Measurements from ENCODE around the gene CASS4. TPM values are rescaled to one million over a fixed set of nuclear protein-coding genes. Genes with fewer than 3 reads are reported as not detected.
"Not testable (repeated sequence)": the region's sequence is repeated elsewhere in the genome, so short reads cannot be mapped to it uniquely, and the experiment has no call there.

The CASS4 gene
- total RNA-seq, 2 experiments from 2014 or later, result 0.15 TPM; not detected in 1

GRCh38 chr20:56389807-56390206 lies 22.3 kb upstream of the CASS4 start:
- DNase-seq (ENCODE audit: low spot score), result no peak
- POLR2A ChIA-PET, result no interaction called here
- TF ChIP-seq EZH2phosphoT487 (IDR thresholded peaks at IDR 0.05; ENCODE audit: borderline replicate concordance, low read depth, low read length), result no peak
- TF ChIP-seq CTCF (conservative IDR thresholded peaks at IDR 0.05; ENCODE audit: low read length), result no peak
- CTCF ChIA-PET (ENCODE audit: unreplicated experiment), result no interaction called here
- Histone ChIP-seq H4K20me1 (ENCODE audit: insufficient read depth, low read length) (peaks cover 10% of the 10 kb centered on the region; the same call in 1 of the 2 replicates), H3K9me2 (ENCODE audit: insufficient read depth, low read length) (no peaks in the 10 kb centered on the region), H3K79me2 (ENCODE audit: insufficient read depth, low read depth, low read length) (peaks cover 83% of the 10 kb centered on the region), H3K27ac (ENCODE audit: low read depth, low read length, poor library complexity, severe bottlenecking) (no peak overlapping the region), H2AFZ (ENCODE audit: low read length) (no peak overlapping the region), H3K4me1 (ENCODE audit: insufficient read depth, low read length, poor library complexity, severe bottlenecking) (peaks cover 21% of the 10 kb centered on the region), H3K36me3 (ENCODE audit: insufficient read depth, low read length) (peaks cover 76% of the 10 kb centered on the region), H3K4me3 (ENCODE audit: low read depth, low read length, poor library complexity, severe bottlenecking) (no peak overlapping the region), H3K4me2 (ENCODE audit: low read length) (peak overlapping the region; percentile 69; the same call in 1 of the 2 replicates), H3K9me3 (ENCODE audit: low read length) (no peaks in the 10 kb centered on the region)
- BruUV-seq (replicated peaks), result no TSS peak
- intact Hi-C loops (cut with micrococcal nuclease; ENCODE audit: unreplicated experiment), result no loop called here

GRCh38 chr20:56390396-56390795 lies 21.7 kb upstream of the CASS4 start:
- DNase-seq (ENCODE audit: low spot score); H2AFZ ChIP-seq (ENCODE audit: low read length); BruUV-seq (replicated peaks); H4K20me1 ChIP-seq (ENCODE audit: insufficient read depth, low read length); intact Hi-C loops (cut with micrococcal nuclease; ENCODE audit: unreplicated experiment); H3K9me2 ChIP-seq (ENCODE audit: insufficient read depth, low read length); CTCF ChIA-PET (ENCODE audit: unreplicated experiment); H3K9me3 ChIP-seq (ENCODE audit: low read length): not testable (repeated sequence)
- H3K79me2 ChIP-seq (ENCODE audit: insufficient read depth, low read depth, low read length), result peaks cover 84% of the 10 kb centered on the region
- peaks cover 76% of the 10 kb centered on the region for H3K36me3 ChIP-seq (ENCODE audit: insufficient read depth, low read length)
- peak overlapping the region; percentile 69 for H3K4me2 ChIP-seq (ENCODE audit: low read length)
- peak overlapping the region; percentile 85 for H3K27ac ChIP-seq (ENCODE audit: low read depth, low read length, poor library complexity, severe bottlenecking)
- POLR2A ChIA-PET, result interaction anchor here (0.7 kb wide), 2 partner anchors 9 to 108 kb away, joined by 3 read pairs; no protein-coding TSS in a partner anchor
- peaks cover 21% of the 10 kb centered on the region for H3K4me1 ChIP-seq (ENCODE audit: insufficient read depth, low read length, poor library complexity, severe bottlenecking)
- peak overlapping the region; percentile 76 for H3K4me3 ChIP-seq (ENCODE audit: low read depth, low read length, poor library complexity, severe bottlenecking)

- POLR2A ChIA-PET, result interaction anchor here (0.7 to 2.8 kb wide), 3 partner anchors 72 to 108 kb away, joined by 3 to 15 read pairs (median 3); partner anchors contain the start of gene RTF2
- peak; percentile 46 for DNase-seq (ENCODE audit: low spot score)
- intact Hi-C loops (cut with micrococcal nuclease; ENCODE audit: unreplicated experiment), result no loop called here
- H2AFZ ChIP-seq (ENCODE audit: low read length), result peak overlapping the region; percentile 22; the same call in 1 of the 2 replicates
- peaks cover 84% of the 10 kb centered on the region for H3K79me2 ChIP-seq (ENCODE audit: insufficient read depth, low read depth, low read length)
- H4K20me1 ChIP-seq (ENCODE audit: insufficient read depth, low read length), result peaks cover 7% of the 10 kb centered on the region; the same call in 1 of the 2 replicates
- peak overlapping the region; percentile 69 for H3K4me2 ChIP-seq (ENCODE audit: low read length)
- H3K36me3 ChIP-seq (ENCODE audit: insufficient read depth, low read length), result peaks cover 76% of the 10 kb centered on the region
- peak overlapping the region; percentile 85 for H3K27ac ChIP-seq (ENCODE audit: low read depth, low read length, poor library complexity, severe bottlenecking)
- CTCF ChIA-PET (ENCODE audit: unreplicated experiment), result no interaction called here
- no peaks in the 10 kb centered on the region for H3K9me2 ChIP-seq (ENCODE audit: insufficient read depth, low read length)
- peak overlapping the region; percentile 76 for H3K4me3 ChIP-seq (ENCODE audit: low read depth, low read length, poor library complexity, severe bottlenecking)
- TSS peak; percentile 88 for BruUV-seq (replicated peaks)
- no peaks in the 10 kb centered on the region for H3K9me3 ChIP-seq (ENCODE audit: low read length)
- peaks cover 21% of the 10 kb centered on the region for H3K4me1 ChIP-seq (ENCODE audit: insufficient read depth, low read length, poor library complexity, severe bottlenecking)
- no peak for TF ChIP-seq CTCF (conservative IDR thresholded peaks at IDR 0.05; ENCODE audit: low read length)
- no peak for TF ChIP-seq EZH2phosphoT487 (IDR thresholded peaks at IDR 0.05; ENCODE audit: borderline replicate concordance, low read depth, low read length)
Measured at GRCh38 chr20:56391037-56391436, 21.0 kb upstream of the CASS4 start.
